Lower lobe of right lung (tissue), 2 donors: ENCODE data around the gene KCTD15. TPM values are rescaled to one million over a fixed set of nuclear protein-coding genes. Genes with fewer than 3 reads are reported as not detected.

Experiments
- ATAC-seq, 2 donors: fragments of 200-7000 bp; cut with Tn5 transposase; one replicate each; pipeline ENCODE4 v1.9.1; 2020 to 2022; ENCODE audit warnings: mild to moderate bottlenecking in 2 of 2, moderate library complexity in 2 of 2
- DNase-seq: peaks from one replicate; pipeline ENCODE4 v3.0.0-alpha.2; 2020
- H3K27ac ChIP-seq: fragments of 200-600 bp; one replicate; pipeline ENCODE4 v1.8.0; 2022
- H3K27me3 ChIP-seq: fragments of 200-600 bp; one replicate; pipeline ENCODE4 v1.8.0; 2022; ENCODE audit warnings: low read depth
- H3K36me3 ChIP-seq: fragments of 200-600 bp; one replicate; pipeline ENCODE4 v1.8.0; 2022; ENCODE audit warnings: mild to moderate bottlenecking
- H3K4me1 ChIP-seq: fragments of 200-600 bp; one replicate; pipeline ENCODE4 v1.8.0; 2022
- H3K4me3 ChIP-seq: fragments of 200-600 bp; one replicate; pipeline ENCODE4 v1.8.0; 2022; ENCODE audit warnings: mild to moderate bottlenecking
- H3K9me3 ChIP-seq: fragments of 200-600 bp; one replicate; pipeline ENCODE4 v1.8.0; 2022
- CTCF ChIP-seq: fragments of 200-600 bp; IDR thresholded peaks from one replicate; pipeline ENCODE4 v1.8.0; 2022; ENCODE audit warnings: antibody characterized with exemption, mild to moderate bottlenecking
- intact Hi-C: fragments of 100-400 bp; cut with DNase I; formaldehyde crosslinking; loops from one replicate; pipeline ENCODE4 v1.11.0; 2022
- total RNA-seq: library from RNA; stranded (reverse); fragmentation: NEBNext Ultra II Directional; extraction: Animal tissue kit (Norgen Biotek cat#: 25700); gene quantifications from one replicate; pipeline ENCODE4 v1.2.1, GENCODE V29; 2021
- donor health status: DM: no; HTN: yes; CAD: no; lungs with severe emphysema.

KCTD15 gene
- total RNA-seq, 1 donor from 2014 or later: 27.0 TPM

GRCh38 chr19:33766623-33767022, 30.0 kb upstream of the KCTD15 start:
- H3K4me1 ChIP-seq: no peaks in the 10 kb centered on the region
- DNase-seq: no peak
- intact Hi-C loops: no loop called here
- H3K27ac ChIP-seq: no peak overlapping the region
- H3K4me3 ChIP-seq: no peak overlapping the region
- H3K9me3 ChIP-seq: no peaks in the 10 kb centered on the region
- peaks cover 10% of the 10 kb centered on the region for H3K27me3 ChIP-seq
- no peak for ATAC-seq
- no peak for TF ChIP-seq CTCF
- no peaks in the 10 kb centered on the region for H3K36me3 ChIP-seq

- Histone ChIP-seq H3K4me1 (no peaks in the 10 kb centered on the region), H3K36me3 (no peaks in the 10 kb centered on the region), H3K4me3 (no peak overlapping the region), H3K9me3 (no peaks in the 10 kb centered on the region), H3K27me3 (peaks cover 10% of the 10 kb centered on the region), H3K27ac (no peak overlapping the region)
- DNase-seq (no peak), ATAC-seq (no peak)
- TF ChIP-seq CTCF: no peak
- intact Hi-C loops: no loop called here
Observed at GRCh38 chr19:33767898-33768413, 28.7 kb upstream of the KCTD15 start.

- H3K9me3 ChIP-seq: no peaks in the 10 kb centered on the region
- ATAC-seq (no peak), DNase-seq (no peak)
- no peaks in the 10 kb centered on the region for H3K4me1 ChIP-seq
- H3K27me3 ChIP-seq: peaks cover 10% of the 10 kb centered on the region
- intact Hi-C loops: no loop called here
- H3K27ac ChIP-seq: no peak overlapping the region
- no peak overlapping the region for H3K4me3 ChIP-seq
- no peaks in the 10 kb centered on the region for H3K36me3 ChIP-seq
- no peak for TF ChIP-seq CTCF
Observed at GRCh38 chr19:33769208-33769607, 27.5 kb upstream of the KCTD15 start.

GRCh38 chr19:33770107-33770506, 26.6 kb upstream of the KCTD15 start:
- ATAC-seq (no peak), DNase-seq (no peak)
- no peak for TF ChIP-seq CTCF
- intact Hi-C loops: loop anchor here (10.0 kb wide), 1 partner anchor 335 kb away; no protein-coding TSS in a partner anchor
- Histone ChIP-seq H3K27ac (no peak overlapping the region), H3K4me3 (no peak overlapping the region), H3K27me3 (peaks cover 10% of the 10 kb centered on the region), H3K9me3 (no peaks in the 10 kb centered on the region), H3K4me1 (no peaks in the 10 kb centered on the region), H3K36me3 (no peaks in the 10 kb centered on the region)

GRCh38 chr19:33771384-33772101, 25.1 kb upstream of the KCTD15 start:
- no peaks in the 10 kb centered on the region for H3K4me1 ChIP-seq
- TF ChIP-seq CTCF: peak; percentile 86
- H3K4me3 ChIP-seq: no peak overlapping the region
- DNase-seq (peak; percentile 74), ATAC-seq (peak; percentile 73 to 81)
- H3K27me3 ChIP-seq: peaks cover 9% of the 10 kb centered on the region
- H3K9me3 ChIP-seq: no peaks in the 10 kb centered on the region
- no peaks in the 10 kb centered on the region for H3K36me3 ChIP-seq
- intact Hi-C loops: loop anchor here (10.0 kb wide), 1 partner anchor 337 kb away; no protein-coding TSS in a partner anchor
- H3K27ac ChIP-seq: no peak overlapping the region
